Keratinocyte (primary cell): Measurements from ENCODE around the gene SLC6A3.

Source experiments
- CTCF ChIP-seq, 3 experiments: IDR thresholded peaks in 1 of 3; conservative IDR thresholded peaks in 1 of 3; optimal IDR thresholded peaks in 1 of 3; 2 replicates in 2 of 3; 3 replicates in 1 of 3; pipeline versions ENCODE3 to v1.5.1; 2011; ENCODE audit warnings: low read length in 3 of 3, mild to moderate bottlenecking in 3 of 3, moderate library complexity in 2 of 3, control low read depth in 1 of 3, inconsistent platforms in 1 of 3; ENCODE audit not compliant: insufficient read depth in 2 of 3; ENCODE audit errors: extremely low read depth in 1 of 3
- EZH2 ChIP-seq: IDR thresholded peaks from one replicate; pipeline ENCODE4 v1.6.1; 2012; ENCODE audit warnings: inconsistent platforms, mild to moderate bottlenecking, low read length, moderate library complexity

DNA sequence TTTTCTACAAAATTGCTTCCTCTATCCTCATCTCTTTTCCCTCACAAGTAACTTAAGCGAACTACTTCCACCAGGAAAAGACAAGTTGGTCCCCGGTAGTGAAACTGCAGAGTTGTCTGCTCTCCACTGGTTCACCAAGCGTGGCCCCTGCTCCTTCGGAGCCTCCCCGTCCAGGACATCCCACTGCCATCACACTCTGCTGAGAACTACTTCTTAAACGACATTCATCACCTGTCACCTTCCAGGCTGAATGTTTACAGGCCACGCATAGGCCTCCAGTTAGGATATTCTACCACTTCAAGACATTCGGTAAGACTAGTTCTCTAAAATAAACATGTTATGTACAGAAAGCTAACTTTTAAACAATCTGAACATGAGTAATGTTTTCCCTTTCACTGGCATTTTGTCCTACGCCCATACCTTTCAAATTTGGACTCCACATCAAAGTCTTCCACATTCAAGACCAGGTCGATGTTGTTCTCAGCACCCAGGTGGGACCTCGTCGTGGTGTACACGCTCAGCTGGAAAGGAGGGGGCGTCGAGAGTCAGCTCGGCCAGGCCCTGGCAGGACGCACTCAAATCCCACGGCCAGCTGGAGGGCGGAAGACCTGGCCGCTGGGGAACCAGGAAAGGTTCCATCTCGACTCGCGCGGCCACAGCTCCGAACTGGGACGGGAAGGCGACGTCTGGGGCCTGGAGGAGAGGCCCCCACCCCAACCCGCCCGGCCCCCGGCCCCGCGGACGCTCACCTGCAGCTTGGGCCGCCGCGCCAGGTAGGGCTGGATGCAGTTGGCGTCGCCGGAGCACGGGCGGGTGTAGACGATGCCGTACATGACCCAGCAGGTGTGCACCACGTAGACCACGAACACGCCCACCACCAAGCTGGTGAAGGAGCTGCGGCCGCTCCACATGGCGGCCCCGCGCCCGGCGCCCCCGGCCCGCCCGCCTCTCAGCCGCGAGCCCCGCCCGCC lies 101.0 kb downstream of the SLC6A3 start:
- TF ChIP-seq EZH2 = no peak
- TF ChIP-seq CTCF (optimal IDR thresholded peaks at IDR 0.05 in 1 of 3, IDR thresholded peaks at IDR 0.05 in 1 of 3, conservative IDR thresholded peaks at IDR 0.05 in 1 of 3; ENCODE audit: extremely low read depth in 1 of 3, insufficient read depth in 2 of 3, low read length in 3 of 3) = no peak
